ENCODE results near the gene TAPBP.

GRCh38 chr6:33278392-33278741 is 35.5 kb downstream of the TAPBP start:
- TF ChIP-seq CTCF (IDR thresholded peaks at IDR 0.05; ENCODE audit: insufficient read depth, low read length, poor library complexity, severe bottlenecking) (no peak), EZH2phosphoT487 (conservative IDR thresholded peaks at IDR 0.05; ENCODE audit: low read length) (no peak)

All from SU-DHL-6 (cell line).